Brain microvascular endothelial cell (primary cell): ENCODE results near the gene TOMM6.
A peak's percentile ranks its signal among the peaks of the same experiment; 100 is the strongest.
"Not testable (repeated sequence)": the region's sequence is repeated elsewhere in the genome, so short reads cannot be mapped to it uniquely, and the experiment has no call there.

Experiments used
- DNase-seq: peaks from one replicate; pipeline ENCODE4 v3.0.0-alpha.2; 2020
- H3K27ac ChIP-seq: fragments of 250-450 bp; sonication (Bioruptor Pico); 2 replicates; pipeline ENCODE4 v1.5.1; 2020; ENCODE audit warnings: mild to moderate bottlenecking, moderate library complexity
- H3K27me3 ChIP-seq: fragments of 250-450 bp; sonication (Bioruptor Pico); replicated peaks from 2 replicates; pipeline ENCODE4 v1.5.1; 2020; ENCODE audit warnings: mild to moderate bottlenecking
- H3K36me3 ChIP-seq: fragments of 250-450 bp; sonication (Bioruptor Pico); replicated peaks from 2 replicates; pipeline ENCODE4 v1.5.1; 2020; ENCODE audit warnings: mild to moderate bottlenecking
- H3K4me3 ChIP-seq: 2 replicates; pipeline ENCODE4 v1.5.1; 2011; ENCODE audit warnings: low read depth, mild to moderate bottlenecking, control low read depth, low read length, moderate library complexity
- CTCF ChIP-seq: IDR thresholded peaks from 2 replicates; pipeline ENCODE4 v1.5.1; 2011; ENCODE audit warnings: low read depth, mild to moderate bottlenecking, moderate library complexity, low read length, control low read depth, inconsistent platforms; ENCODE audit errors: missing control alignments
- in situ Hi-C: cut with HindIII; loops from 2 replicates; pipeline ENCODE4 v1.10.0; 2017; ENCODE audit warnings: low sequenced_read_pairs, low pct_ligation_motif_present

TOMM6 gene

DNA sequence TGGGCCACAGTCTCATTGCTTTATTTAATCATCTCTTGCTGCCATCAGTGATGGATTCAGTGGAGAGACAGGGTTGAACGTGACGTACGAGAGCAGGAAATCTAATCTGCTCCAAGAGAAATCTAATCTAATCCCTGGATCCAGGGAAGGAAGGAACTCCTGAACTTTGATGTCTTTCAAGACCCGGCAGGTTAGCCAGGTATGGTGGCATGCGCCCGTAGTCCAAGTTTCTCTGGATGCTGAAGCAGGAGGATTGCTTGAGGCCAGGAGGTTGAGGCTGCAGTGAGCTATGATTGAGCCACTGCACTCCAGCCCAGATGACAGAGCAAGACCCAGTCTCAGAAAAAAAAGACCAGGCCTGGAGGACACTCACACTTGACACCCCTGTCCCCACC is 28.9 kb upstream of the TOMM6 start:
- Histone ChIP-seq H3K36me3 (no peaks in the 10 kb centered on the region), H3K27ac (no peak overlapping the region), H3K4me3 (no peak overlapping the region), H3K27me3 (no peaks in the 10 kb centered on the region)
- in situ Hi-C loops, result no loop called here
- no peak for DNase-seq
- no peak for TF ChIP-seq CTCF

- Histone ChIP-seq H3K4me3 (no peak overlapping the region), H3K27me3 (no peaks in the 10 kb centered on the region), H3K36me3 (no peaks in the 10 kb centered on the region), H3K27ac (no peak overlapping the region)
- no peak for DNase-seq
- in situ Hi-C loops, result no loop called here
- no peak for TF ChIP-seq CTCF
Measured at GRCh38 chr6:41759106-41759904, 28.2 kb upstream of the TOMM6 start.

- Histone ChIP-seq H3K27ac (no peak overlapping the region), H3K27me3 (no peaks in the 10 kb centered on the region), H3K4me3 (no peak overlapping the region), H3K36me3 (no peaks in the 10 kb centered on the region)
- TF ChIP-seq CTCF, result no peak
- in situ Hi-C loops, result no loop called here
- no peak for DNase-seq
Measured at GRCh38 chr6:41759905-41760579, 27.5 kb upstream of the TOMM6 start.

DNA sequence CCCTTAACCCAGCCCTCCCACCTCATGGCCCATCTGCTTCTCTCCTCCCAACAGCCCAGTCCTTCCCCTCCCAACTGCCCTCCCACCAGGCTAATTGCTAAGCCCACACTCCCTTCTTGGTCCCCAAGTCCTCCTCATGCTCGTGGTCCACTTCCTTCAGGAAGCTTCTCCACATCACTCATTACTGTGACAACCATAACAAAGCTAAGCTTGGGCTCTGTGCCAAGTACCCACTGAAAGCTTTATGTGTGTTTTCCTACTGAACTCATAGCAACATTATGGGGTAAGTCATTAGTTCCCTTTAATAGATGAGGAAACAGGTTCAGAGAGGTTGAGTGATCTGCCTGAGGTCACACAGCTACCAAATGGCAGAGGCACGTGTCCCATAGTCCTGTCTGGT is 24.0 kb upstream of the TOMM6 start:
- no peaks in the 10 kb centered on the region for H3K27me3 ChIP-seq
- DNase-seq, result no peak

GRCh38 chr6:41766043-41766664 is 21.3 kb upstream of the TOMM6 start:
- in situ Hi-C loops, result not testable (repeated sequence)

More for the DNA sequence above, 24.0 kb upstream of the TOMM6 start:
- TF ChIP-seq CTCF, result no peak
- no peaks in the 10 kb centered on the region for H3K36me3 ChIP-seq
- in situ Hi-C loops, result no loop called here
- no peak overlapping the region for H3K4me3 ChIP-seq
- no peak overlapping the region for H3K27ac ChIP-seq

GRCh38 chr6:41767112-41767833 is 20.2 kb upstream of the TOMM6 start:
- DNase-seq, result peak; percentile 59
- in situ Hi-C loops, result no loop called here
- Histone ChIP-seq H3K27me3 (no peaks in the 10 kb centered on the region), H3K27ac (no peak overlapping the region), H3K36me3 (peaks cover 4% of the 10 kb centered on the region), H3K4me3 (no peak overlapping the region)
- TF ChIP-seq CTCF, result no peak

More at GRCh38 chr6:41766043-41766664, 21.3 kb upstream of the TOMM6 start:
- not testable (repeated sequence) for H3K27ac ChIP-seq, DNase-seq, H3K36me3 ChIP-seq, H3K27me3 ChIP-seq, H3K4me3 ChIP-seq
